Liver (tissue), 3 donors: ENCODE results near the gene GNAO1.

Experiments
- ATF3 ChIP-seq: IDR thresholded peaks from 2 replicates; pipeline ENCODE4 v1.6.1; 2016; ENCODE audit warnings: antibody characterized with exemption
- CTCF ChIP-seq: fragments of 150-350 bp; IDR thresholded peaks from 2 replicates; pipeline ENCODE4 v1.5.1; 2017; ENCODE audit warnings: improper control_type of control experiment, low read depth, low read length; ENCODE audit not compliant: missing input control
- JUND ChIP-seq, 2 donors: IDR thresholded peaks; 2 replicates each; pipeline ENCODE4 v1.6.1; 2016; ENCODE audit warnings: antibody characterized with exemption in 2 of 2
- MAX ChIP-seq: IDR thresholded peaks from 2 replicates; pipeline ENCODE4 v1.6.1; 2016; ENCODE audit warnings: antibody characterized with exemption
- RAD21 ChIP-seq, 2 donors: IDR thresholded peaks; 2 replicates each; pipeline ENCODE4 v1.6.1; 2016; ENCODE audit warnings: antibody characterized with exemption in 2 of 2, mild to moderate bottlenecking in 2 of 2
- REST ChIP-seq: IDR thresholded peaks from 2 replicates; pipeline ENCODE4 v1.6.1; 2016; ENCODE audit warnings: antibody characterized with exemption, mild to moderate bottlenecking
- TAF1 ChIP-seq: conservative IDR thresholded peaks from 2 replicates; pipeline ENCODE4 v1.6.1; 2016; ENCODE audit warnings: antibody characterized with exemption, mild to moderate bottlenecking
- YY1 ChIP-seq: IDR thresholded peaks from 2 replicates; pipeline ENCODE4 v1.6.1; 2016; ENCODE audit warnings: antibody characterized with exemption, mild to moderate bottlenecking
- donor health status: healthy.
- donor health status: healthy.

GRCh38 chr16:56360117-56361008 is 169.1 kb downstream of the GNAO1 start:
- no peak for TF ChIP-seq CTCF
- no peak for TF ChIP-seq RAD21 (IDR thresholded peaks at IDR 0.05)
- TF ChIP-seq YY1, result no peak
- no peak for TF ChIP-seq MAX
- TF ChIP-seq ATF3, result no peak
- TF ChIP-seq REST, result no peak
- no peak for TF ChIP-seq TAF1
- TF ChIP-seq JUND (IDR thresholded peaks at IDR 0.05), result no peak
